Activated T-helper 1 cell treated with anti-CD3 and anti-CD28 coated beads, Interleukin-12 subunit alpha, Interleukin-12 subunit beta, Interleukin-2, Interleukin-4 antibody, amounts not matched to agents 30 ng/mL and 10 ng/mL and 1 ng/mL, durations not matched to agents 14 hours and 24 hours and 36 hours (primary cell): ENCODE measurements around the gene PC. TPM values are rescaled to one million over a fixed set of nuclear protein-coding genes. Genes with fewer than 3 reads are reported as not detected.
A peak's percentile ranks its signal among the peaks of the same experiment; 100 is the strongest.

Source experiments
- DNase-seq: peaks from one replicate; pipeline ENCODE4 v3.0.0; 2021; ENCODE audit warnings: low spot score
- H3K27ac Mint-ChIP-seq: one replicate; pipeline ENCODE4 v1.8.0; 2021; ENCODE audit warnings: mild to moderate bottlenecking, mixed read lengths
- H3K27me3 Mint-ChIP-seq: one replicate; pipeline ENCODE4 v1.8.0; 2022; ENCODE audit warnings: mild to moderate bottlenecking, moderate library complexity, mixed read lengths; ENCODE audit not compliant: insufficient read depth
- H3K36me3 Mint-ChIP-seq: one replicate; pipeline ENCODE4 v1.8.0; 2021; ENCODE audit warnings: low read depth, mixed read lengths
- H3K4me1 Mint-ChIP-seq: one replicate; pipeline ENCODE4 v1.8.0; 2021; ENCODE audit warnings: low read depth, mixed read lengths
- H3K4me3 Mint-ChIP-seq: one replicate; pipeline ENCODE4 v1.8.0; 2021; ENCODE audit warnings: mild to moderate bottlenecking, moderate library complexity, mixed read lengths
- H3K9me3 Mint-ChIP-seq: one replicate; pipeline ENCODE4 v1.8.0; 2021; ENCODE audit warnings: mixed read lengths
- intact Hi-C: fragments of 100-400 bp; cut with micrococcal nuclease; formaldehyde crosslinking; loops from one replicate; pipeline ENCODE4 v1.15.1; 2024
- total RNA-seq: library from RNA; stranded (reverse); gene quantifications from 2 replicates; pipeline ENCODE4 v1.2.3, GENCODE V29; 2022

Gene PC
- total RNA-seq, 1 donor from 2014 or later, result 15.9 TPM

DNA sequence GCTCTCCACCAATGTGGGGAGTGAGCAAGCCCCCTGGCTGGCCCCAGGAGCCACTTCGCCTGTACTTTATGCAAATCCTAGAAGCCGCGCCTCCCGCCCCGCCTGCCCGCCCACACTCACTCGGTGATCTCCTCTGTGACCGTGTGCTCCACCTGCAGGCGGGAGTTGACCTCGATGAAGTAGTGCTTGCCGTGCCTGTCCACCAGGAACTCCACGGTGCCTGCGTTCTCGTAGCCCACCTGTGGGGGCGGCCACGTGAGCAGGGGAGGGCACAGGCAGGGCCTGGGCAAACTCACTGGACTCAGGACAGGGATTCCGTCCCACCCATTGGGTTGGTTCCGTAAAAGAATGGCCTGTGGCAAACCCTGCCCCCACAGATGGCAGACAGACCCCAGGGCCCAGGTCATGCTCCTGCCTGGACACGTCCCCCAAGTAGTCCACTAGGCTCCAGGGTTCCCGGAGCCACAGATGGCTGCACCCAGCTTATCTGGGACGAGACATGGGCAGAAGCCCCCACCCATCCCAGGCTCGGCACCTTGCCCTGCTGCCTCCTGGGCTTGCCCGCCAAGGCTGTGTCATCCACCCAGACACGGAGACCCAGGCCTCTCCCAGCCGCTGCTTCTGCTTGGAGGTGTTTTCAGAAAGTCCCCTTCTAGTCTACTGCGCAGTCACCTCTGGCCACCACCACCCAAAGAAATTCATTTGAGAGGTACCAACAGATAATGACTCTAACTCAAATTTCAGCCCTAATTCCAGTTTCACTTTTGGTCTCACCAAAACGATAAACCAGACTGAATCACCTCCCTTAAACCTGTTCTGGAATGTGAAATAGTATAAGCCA, 89.2 kb downstream of the PC start:
- H3K9me3 Mint-ChIP-seq, result no peaks in the 10 kb centered on the region
- peaks cover 1% of the 10 kb centered on the region for H3K27me3 Mint-ChIP-seq
- DNase-seq, result peak; percentile 69
- peaks cover 7% of the 10 kb centered on the region for H3K4me1 Mint-ChIP-seq
- no peak overlapping the region for H3K4me3 Mint-ChIP-seq
- H3K36me3 Mint-ChIP-seq, result no peaks in the 10 kb centered on the region
- intact Hi-C loops, result loop anchor here (1.0 kb wide), 3 partner anchors 13 to 175 kb away; partner anchors contain the start of gene RCE1
- no peak overlapping the region for H3K27ac Mint-ChIP-seq

DNA sequence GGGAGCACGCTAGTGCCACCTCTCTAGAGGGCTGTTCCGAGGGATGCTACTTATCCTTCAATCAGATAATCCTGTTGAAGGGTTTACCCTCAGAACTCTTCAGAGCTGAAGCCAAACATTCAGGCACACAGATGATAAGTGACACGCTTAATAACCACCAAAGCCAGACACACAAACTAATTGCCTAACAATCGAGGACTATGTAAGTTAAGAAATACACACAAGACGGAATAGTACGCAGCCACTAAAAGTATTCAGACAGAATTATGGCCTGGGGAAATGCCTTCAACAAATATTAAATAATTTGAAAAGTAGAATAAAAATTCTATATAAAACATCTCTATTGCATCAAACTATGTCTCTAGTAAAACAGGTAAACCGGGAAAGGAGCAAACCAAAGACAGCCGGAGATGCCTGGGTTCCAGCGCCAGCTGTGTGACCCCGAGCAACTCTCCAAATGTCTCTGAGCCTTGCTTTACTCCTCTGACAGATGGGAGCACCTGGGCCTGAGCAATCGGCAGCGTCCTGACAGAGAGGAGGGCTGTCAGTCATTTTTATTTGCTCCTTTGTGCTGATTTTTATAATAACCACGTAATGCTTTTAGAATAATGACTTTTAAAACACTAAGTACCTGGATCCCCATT, 90.0 kb downstream of the PC start:
- Mint-ChIP-seq H3K27ac (no peak overlapping the region), H3K27me3 (peaks cover 1% of the 10 kb centered on the region), H3K4me3 (no peak overlapping the region), H3K4me1 (peaks cover 7% of the 10 kb centered on the region), H3K9me3 (no peaks in the 10 kb centered on the region), H3K36me3 (no peaks in the 10 kb centered on the region)
- intact Hi-C loops, result loop anchor here (1.0 kb wide), 3 partner anchors 12 to 174 kb away; partner anchors contain the start of gene RCE1
- no peak for DNase-seq

DNA sequence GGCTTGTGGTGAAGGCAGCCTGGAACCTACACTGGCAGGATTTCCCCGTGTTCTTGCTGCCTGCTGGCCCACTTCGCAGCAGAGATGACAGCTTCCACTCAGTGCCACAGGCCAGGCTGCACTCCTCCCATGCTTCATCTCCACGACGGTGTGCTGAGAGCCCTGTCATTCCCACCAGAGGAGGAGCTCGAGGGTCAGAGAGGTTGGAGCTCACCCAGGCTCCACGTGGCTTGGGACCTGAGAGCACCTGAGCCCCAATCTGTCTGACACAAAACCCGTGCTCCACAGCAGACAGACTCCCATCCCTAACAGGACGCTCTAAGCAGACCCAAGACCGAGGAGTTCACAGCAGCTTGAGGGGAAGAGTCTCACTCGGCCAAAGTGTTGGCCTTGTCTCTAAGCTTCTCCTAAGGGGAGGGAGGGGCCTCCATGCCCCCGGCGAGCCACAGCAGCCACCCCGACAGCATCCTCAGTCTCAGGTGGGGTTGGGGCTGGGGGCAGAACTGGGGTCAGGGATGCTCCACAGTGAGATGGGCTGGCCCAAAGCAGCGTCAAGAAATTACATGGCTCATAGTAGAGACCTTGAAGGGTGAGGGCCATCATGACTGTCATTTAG, 90.7 kb downstream of the PC start:
- peaks cover 1% of the 10 kb centered on the region for H3K27me3 Mint-ChIP-seq

DNA sequence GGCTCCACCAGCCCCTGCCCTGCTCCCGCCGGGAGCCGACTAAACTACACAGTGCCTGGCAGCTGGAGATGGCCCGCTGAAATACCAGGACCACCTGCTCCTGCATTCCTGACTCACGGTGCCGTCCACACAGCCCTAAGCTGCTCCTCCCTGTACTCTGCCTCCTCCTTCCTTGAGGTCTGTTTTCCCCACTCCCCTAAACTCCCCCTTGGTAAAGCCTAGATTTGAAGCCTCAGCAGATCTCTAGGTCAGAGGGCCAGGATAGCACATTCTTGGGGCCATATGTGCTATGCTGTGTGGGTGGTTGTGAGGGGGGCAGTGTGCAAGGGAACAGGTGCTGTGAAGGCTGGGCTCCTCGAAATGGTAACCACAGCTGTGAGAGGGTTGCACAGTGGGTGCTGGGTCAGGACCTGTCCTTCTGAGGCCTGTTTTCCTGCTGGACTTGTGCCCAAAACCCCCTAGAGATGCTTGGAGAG, 91.6 kb downstream of the PC start:
- no peak overlapping the region for H3K27ac Mint-ChIP-seq
- intact Hi-C loops, result no loop called here
- DNase-seq, result no peak
- H3K9me3 Mint-ChIP-seq, result no peaks in the 10 kb centered on the region
- peaks cover 7% of the 10 kb centered on the region for H3K4me1 Mint-ChIP-seq
- H3K36me3 Mint-ChIP-seq, result no peaks in the 10 kb centered on the region
- no peak overlapping the region for H3K4me3 Mint-ChIP-seq
- peaks cover 1% of the 10 kb centered on the region for H3K27me3 Mint-ChIP-seq

More for the DNA sequence above, 90.7 kb downstream of the PC start:
- no peak overlapping the region for H3K4me3 Mint-ChIP-seq
- no peak for DNase-seq
- H3K9me3 Mint-ChIP-seq, result no peaks in the 10 kb centered on the region
- H3K4me1 Mint-ChIP-seq, result peaks cover 7% of the 10 kb centered on the region
- no peaks in the 10 kb centered on the region for H3K36me3 Mint-ChIP-seq
- intact Hi-C loops, result loop anchor here (1.0 kb wide), 3 partner anchors 11 to 173 kb away; partner anchors contain the start of gene RCE1
- no peak overlapping the region for H3K27ac Mint-ChIP-seq

DNA sequence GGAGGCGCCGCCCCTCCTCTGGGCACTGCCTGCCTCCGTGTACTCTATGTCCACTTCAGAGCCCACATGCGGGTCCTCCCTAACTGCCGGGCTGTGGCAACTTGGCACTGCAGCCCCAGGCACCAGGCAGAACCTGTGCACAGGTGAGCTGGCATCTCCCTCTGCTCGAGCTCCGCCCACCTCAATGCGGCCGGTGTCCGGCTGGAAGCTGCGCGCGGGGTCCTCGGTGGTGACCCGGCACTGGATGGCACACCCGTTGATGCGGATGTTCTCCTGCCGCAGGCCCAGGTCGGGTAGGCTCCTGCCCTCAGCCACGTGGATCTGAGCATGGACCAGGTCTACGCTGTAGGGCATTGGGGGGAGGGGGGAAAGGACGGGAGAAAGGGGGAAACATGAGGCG, 92.2 kb downstream of the PC start:
- Mint-ChIP-seq H3K9me3 (no peaks in the 10 kb centered on the region), H3K4me1 (peaks cover 7% of the 10 kb centered on the region), H3K36me3 (no peaks in the 10 kb centered on the region), H3K4me3 (no peak overlapping the region), H3K27me3 (peaks cover 1% of the 10 kb centered on the region), H3K27ac (no peak overlapping the region)
- no peak for DNase-seq
- intact Hi-C loops, result no loop called here

DNA sequence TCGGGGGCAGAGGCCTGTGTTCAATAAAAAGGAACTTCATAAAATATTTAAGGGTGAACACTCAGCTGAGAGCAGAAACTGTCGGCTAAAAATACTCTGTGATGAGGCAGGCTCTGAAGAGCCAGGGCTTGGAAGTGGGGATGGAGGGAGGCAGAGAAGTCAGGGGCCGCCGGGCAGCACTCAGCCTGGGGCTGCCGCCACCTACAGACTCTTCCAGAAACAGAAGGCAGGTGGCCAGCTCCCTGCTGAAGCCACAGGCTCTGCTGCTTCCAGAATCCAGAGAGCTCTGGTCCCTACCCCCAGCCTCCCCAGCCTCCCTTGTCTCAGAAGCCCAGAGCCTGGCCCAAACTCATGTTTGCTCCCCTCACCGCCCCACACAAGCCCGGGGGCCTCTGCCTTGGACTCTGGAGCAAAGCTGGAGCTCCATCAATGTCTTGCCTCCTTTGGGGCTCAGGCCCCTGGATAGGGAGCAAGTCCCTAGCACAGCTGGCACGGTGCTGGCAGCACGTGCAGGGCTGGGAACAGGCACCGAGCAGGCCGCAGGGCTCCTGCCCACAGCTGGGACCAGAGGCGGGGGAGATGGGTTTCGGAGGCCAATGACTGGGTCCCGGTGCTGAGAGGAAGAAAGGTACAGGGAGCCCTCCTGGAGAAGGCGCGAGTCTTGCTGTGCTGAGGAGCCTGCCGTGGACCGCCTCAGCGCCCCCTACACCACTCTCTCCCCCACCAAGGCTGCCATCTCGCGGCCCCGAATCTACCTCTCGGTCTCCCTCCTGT, 93.1 kb downstream of the PC start:
- Mint-ChIP-seq H3K36me3 (no peaks in the 10 kb centered on the region), H3K4me3 (no peak overlapping the region), H3K4me1 (peaks cover 7% of the 10 kb centered on the region), H3K9me3 (no peaks in the 10 kb centered on the region), H3K27me3 (peaks cover 1% of the 10 kb centered on the region), H3K27ac (no peak overlapping the region)
- DNase-seq, result no peak
- intact Hi-C loops, result no loop called here

DNA sequence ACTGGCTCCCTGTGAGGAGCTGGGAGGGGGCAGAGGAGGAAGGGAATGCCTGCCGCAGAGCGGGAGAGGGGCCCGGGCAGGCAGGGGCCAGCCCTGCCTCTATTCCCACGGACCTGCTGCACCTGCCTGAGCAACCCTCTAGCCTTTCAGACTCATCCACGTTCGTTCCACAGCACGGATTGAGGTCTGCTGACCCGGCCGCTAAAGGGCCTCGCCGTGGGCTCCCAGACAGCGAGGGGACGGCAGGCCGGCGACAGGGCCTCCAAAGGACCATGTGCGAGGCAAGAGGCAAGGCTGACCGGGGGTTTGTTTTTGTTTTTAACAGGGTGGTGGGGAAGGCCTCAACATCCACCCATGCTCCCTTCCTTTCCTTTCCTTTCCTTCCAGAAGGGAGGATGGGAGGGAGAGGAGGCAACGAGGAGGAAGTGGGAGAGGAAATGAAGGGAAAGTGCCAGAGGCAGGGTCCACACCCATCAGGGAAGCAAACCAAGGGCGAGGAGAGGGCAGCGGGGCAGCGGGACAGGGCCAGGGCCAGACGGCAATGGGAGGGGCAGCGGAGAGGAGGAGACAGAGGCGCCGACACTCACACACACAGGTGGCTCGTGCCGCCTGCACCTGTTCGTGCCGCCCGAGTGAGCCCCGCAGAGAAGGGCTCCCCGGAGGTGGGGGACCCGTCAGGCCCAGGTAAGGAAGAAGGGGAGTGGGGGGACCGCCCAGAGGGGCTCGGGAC, 93.8 kb downstream of the PC start:
- no peak for DNase-seq
- H3K4me3 Mint-ChIP-seq, result no peak overlapping the region
- no peaks in the 10 kb centered on the region for H3K36me3 Mint-ChIP-seq
- no peaks in the 10 kb centered on the region for H3K9me3 Mint-ChIP-seq
- H3K4me1 Mint-ChIP-seq, result peaks cover 7% of the 10 kb centered on the region
- intact Hi-C loops, result no loop called here
- H3K27me3 Mint-ChIP-seq, result peaks cover 1% of the 10 kb centered on the region
- no peak overlapping the region for H3K27ac Mint-ChIP-seq

DNA sequence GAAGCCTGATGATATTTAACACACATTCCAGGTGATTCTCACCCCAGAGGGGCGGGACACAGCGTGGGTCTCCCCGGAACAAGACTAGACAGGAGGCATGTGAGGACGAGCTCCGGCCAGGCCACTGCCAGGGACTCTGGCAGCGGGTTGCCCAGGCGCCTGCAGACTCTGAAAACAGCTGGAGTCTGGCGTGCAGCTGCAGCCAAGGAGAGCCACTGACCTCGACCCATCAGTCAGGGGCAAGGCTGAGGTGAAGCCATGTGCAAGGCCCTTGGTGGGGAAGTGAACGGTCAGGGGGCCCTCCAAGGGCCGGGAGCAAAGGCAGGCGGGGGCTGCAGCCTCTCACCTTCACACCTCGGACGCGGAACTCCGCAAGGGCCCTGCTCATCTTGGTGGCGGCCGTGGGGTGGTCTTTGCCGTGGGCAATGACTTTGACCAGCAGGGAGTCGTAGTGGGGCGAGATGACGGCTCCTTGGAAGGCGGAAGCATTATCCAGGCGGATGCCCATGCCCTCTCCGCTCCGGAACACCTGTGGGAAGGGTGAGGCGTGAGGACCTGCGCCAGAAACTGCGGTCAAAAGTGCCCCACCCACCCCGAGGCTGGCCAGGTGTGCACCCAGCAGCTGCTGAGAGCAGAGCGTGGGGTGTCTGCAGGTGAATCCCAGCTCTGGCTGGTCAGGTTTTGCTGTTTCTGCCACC, 94.6 kb downstream of the PC start:
- no peak overlapping the region for H3K27ac Mint-ChIP-seq
- no peak overlapping the region for H3K4me3 Mint-ChIP-seq
- no peak for DNase-seq
- H3K27me3 Mint-ChIP-seq, result no peaks in the 10 kb centered on the region
- intact Hi-C loops, result no loop called here
- no peaks in the 10 kb centered on the region for H3K36me3 Mint-ChIP-seq
- peaks cover 3% of the 10 kb centered on the region for H3K4me1 Mint-ChIP-seq
- no peaks in the 10 kb centered on the region for H3K9me3 Mint-ChIP-seq

DNA sequence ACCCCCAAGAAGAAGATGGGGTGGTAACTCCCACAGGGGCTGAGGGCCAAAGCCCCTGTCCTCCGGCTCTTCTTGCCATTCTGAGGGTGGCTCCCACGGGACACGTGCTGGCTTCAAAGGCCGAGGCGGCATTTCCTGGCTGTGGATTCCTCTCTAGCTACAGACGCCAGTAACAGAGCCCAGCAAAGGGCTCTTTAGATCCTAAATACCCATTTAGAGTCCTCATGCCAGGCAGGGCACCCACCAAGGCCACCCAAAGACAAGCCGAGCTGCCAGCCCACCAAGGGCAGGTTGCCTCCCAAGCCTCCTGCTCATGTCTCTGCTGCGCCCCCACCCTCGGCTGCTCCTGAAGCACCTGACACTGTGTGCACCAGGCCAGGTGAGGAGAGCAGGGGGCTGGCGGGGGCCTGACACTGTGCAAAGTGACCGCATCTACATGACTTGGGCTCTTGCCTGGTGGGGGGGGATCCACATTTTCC, 95.6 kb downstream of the PC start:
- intact Hi-C loops, result no loop called here
- H3K4me3 Mint-ChIP-seq, result no peak overlapping the region
- H3K9me3 Mint-ChIP-seq, result no peaks in the 10 kb centered on the region
- H3K27ac Mint-ChIP-seq, result no peak overlapping the region
- no peaks in the 10 kb centered on the region for H3K4me1 Mint-ChIP-seq
- H3K27me3 Mint-ChIP-seq, result no peaks in the 10 kb centered on the region
- H3K36me3 Mint-ChIP-seq, result no peaks in the 10 kb centered on the region
- no peak for DNase-seq

DNA sequence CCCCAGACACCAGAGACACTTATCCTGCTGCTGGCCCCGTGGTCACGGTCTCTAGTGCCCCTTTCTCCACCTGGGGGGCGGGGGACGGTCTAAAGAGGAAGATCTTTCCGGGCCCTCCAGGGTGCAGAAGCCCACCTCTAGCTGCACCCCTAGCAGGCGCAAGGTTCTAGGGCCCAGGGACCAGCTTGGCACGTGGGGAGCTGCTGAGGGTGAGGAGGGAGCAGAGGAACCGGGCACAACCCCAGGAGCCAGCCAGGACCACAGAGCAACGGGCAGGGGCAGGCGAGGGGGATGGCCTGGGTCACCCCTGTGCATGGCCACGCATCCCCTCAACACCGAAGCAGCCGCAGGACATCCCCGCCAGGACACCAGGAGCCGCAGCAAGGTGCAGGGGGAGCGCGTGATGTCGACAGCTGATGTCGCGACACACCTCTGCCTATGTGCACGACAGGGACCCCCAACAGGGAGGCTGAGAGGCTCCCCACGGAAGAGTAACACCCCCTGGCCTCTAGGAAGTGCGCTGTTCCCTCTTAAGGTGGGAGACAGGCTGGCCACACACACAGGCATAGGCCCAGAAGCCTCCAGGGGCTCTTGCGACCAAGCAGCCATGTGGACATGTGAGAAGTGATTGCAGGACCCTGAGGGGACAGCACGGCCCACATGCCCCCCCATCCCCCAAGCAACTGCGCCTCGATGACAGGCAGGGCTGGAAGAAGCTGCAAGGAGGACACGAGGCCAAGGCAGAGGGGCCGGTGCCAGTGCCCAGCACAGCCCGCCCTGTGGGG, 96.2 kb downstream of the PC start:
- H3K27ac Mint-ChIP-seq, result no peak overlapping the region
- H3K4me1 Mint-ChIP-seq, result no peaks in the 10 kb centered on the region
- no peaks in the 10 kb centered on the region for H3K36me3 Mint-ChIP-seq
- H3K9me3 Mint-ChIP-seq, result no peaks in the 10 kb centered on the region
- H3K27me3 Mint-ChIP-seq, result no peaks in the 10 kb centered on the region
- intact Hi-C loops, result no loop called here
- DNase-seq, result no peak
- no peak overlapping the region for H3K4me3 Mint-ChIP-seq
